Neuronal stem cell (in vitro differentiated cells): Measurements from ENCODE around the gene RARB.

ENCODE experiments used
- DNase-seq: peaks from one replicate; pipeline ENCODE4 v3.0.0-alpha.2; 2013; ENCODE audit warnings: low spot score
- H2AFZ ChIP-seq: one replicate; pipeline ENCODE4 v1.6.1; 2013; ENCODE audit warnings: mild to moderate bottlenecking, low read length, inconsistent platforms
- H2AK5ac ChIP-seq: 2 replicates; pipeline ENCODE4 v1.6.1; 2013; ENCODE audit warnings: low read depth, mild to moderate bottlenecking, inconsistent platforms, low read length, moderate library complexity, mixed read lengths
- H2BK120ac ChIP-seq: 2 replicates; pipeline ENCODE4 v1.6.1; 2013; ENCODE audit warnings: low read depth, mild to moderate bottlenecking, inconsistent platforms, low read length, moderate library complexity, mixed read lengths
- H2BK12ac ChIP-seq: one replicate; pipeline ENCODE4 v1.6.1; 2013; ENCODE audit warnings: low read length, inconsistent platforms
- H2BK15ac ChIP-seq: 2 replicates; pipeline ENCODE4 v1.6.1; 2013; ENCODE audit warnings: mild to moderate bottlenecking, low read length, inconsistent platforms, mixed read lengths
- H2BK5ac ChIP-seq: one replicate; pipeline ENCODE4 v1.6.1; 2013; ENCODE audit warnings: inconsistent platforms, mild to moderate bottlenecking, low read length, moderate library complexity
- H3K14ac ChIP-seq: one replicate; pipeline ENCODE4 v1.6.1; 2013; ENCODE audit warnings: low read length, inconsistent platforms
- H3K18ac ChIP-seq: 2 replicates; pipeline ENCODE4 v1.6.1; 2013; ENCODE audit warnings: low read length, inconsistent platforms
- H3K23ac ChIP-seq: 2 replicates; pipeline ENCODE4 v1.6.1; 2013; ENCODE audit warnings: low read depth, mild to moderate bottlenecking, mixed read lengths, low read length, inconsistent platforms; ENCODE audit not compliant: poor library complexity
- H3K27ac ChIP-seq: replicated peaks from 3 replicates; pipeline ENCODE4 v1.5.1; 2013; ENCODE audit warnings: low read length, inconsistent platforms
- H3K27me3 ChIP-seq, 3 experiments: 2 replicates each; pipeline ENCODE4 v1.6.1; 2013; ENCODE audit warnings: low read length in 3 of 3, mild to moderate bottlenecking in 2 of 3, inconsistent platforms in 1 of 3, low read depth in 1 of 3, mixed read lengths in 1 of 3, moderate library complexity in 1 of 3; ENCODE audit not compliant: control insufficient read depth in 3 of 3, insufficient read depth in 3 of 3
- H3K36me3 ChIP-seq, 2 donors: replicated peaks in 1 of 2; 2 replicates each; pipeline ENCODE4 v1.6.1; 2013; ENCODE audit warnings: low read length in 2 of 2; ENCODE audit not compliant: control insufficient read depth in 2 of 2, insufficient read depth in 2 of 2
- H3K4ac ChIP-seq: 2 replicates; pipeline ENCODE4 v1.6.1; 2013; ENCODE audit warnings: inconsistent platforms, mild to moderate bottlenecking, low read length, moderate library complexity
- H3K4me1 ChIP-seq, 2 donors: 1 replicate in 1 of 2; 2 replicates in 1 of 2; pipeline ENCODE4 v1.6.1; 2013; ENCODE audit warnings: low read length in 2 of 2, low read depth in 1 of 2; ENCODE audit not compliant: control insufficient read depth in 2 of 2, insufficient read depth in 1 of 2
- H3K4me2 ChIP-seq: one replicate; pipeline ENCODE4 v1.6.1; 2013; ENCODE audit warnings: mild to moderate bottlenecking, low read length, inconsistent platforms; ENCODE audit not compliant: insufficient read depth, poor library complexity, severe bottlenecking
- H3K4me3 ChIP-seq, 2 donors: 2 replicates each; pipeline ENCODE4 v1.5.1; 2013; ENCODE audit warnings: low read length in 2 of 2, mild to moderate bottlenecking in 2 of 2, inconsistent platforms in 1 of 2, moderate library complexity in 1 of 2
- H3K79me1 ChIP-seq: one replicate; pipeline ENCODE4 v1.6.1; 2013; ENCODE audit warnings: low read depth, mild to moderate bottlenecking, inconsistent platforms, low read length, moderate library complexity
- H3K9ac ChIP-seq: one replicate; pipeline ENCODE4 v1.6.1; 2013; ENCODE audit warnings: mild to moderate bottlenecking, low read depth, low read length, inconsistent platforms; ENCODE audit not compliant: poor library complexity
- H3K9me3 ChIP-seq, 2 donors: replicated peaks in 1 of 2; 2 replicates each; pipeline versions ENCODE3 to v1.6.1; 2013; ENCODE audit warnings: low read length in 2 of 2, mild to moderate bottlenecking in 2 of 2, inconsistent platforms in 1 of 2, low read depth in 1 of 2, mixed read lengths in 1 of 2, moderate library complexity in 1 of 2; ENCODE audit not compliant: control insufficient read depth in 2 of 2, insufficient read depth in 1 of 2
- H4K8ac ChIP-seq: one replicate; pipeline ENCODE4 v1.6.1; 2013; ENCODE audit warnings: low read depth, mild to moderate bottlenecking, inconsistent platforms, low read length, moderate library complexity
- H4K91ac ChIP-seq: one replicate; pipeline ENCODE4 v1.6.1; 2013; ENCODE audit warnings: low read length, low read depth, mild to moderate bottlenecking, inconsistent platforms; ENCODE audit not compliant: poor library complexity
- WGBS, 2 donors: extraction: QIAGEN DNeasy Blood & Tissue Kit; methylation state at CpG; one replicate each; pipeline ENCODE4 v1.1.7; 2013; ENCODE audit warnings: missing lambda C conversion rate in 2 of 2, mixed read lengths in 1 of 2; ENCODE audit not compliant: insufficient read length in 2 of 2, insufficient replicate concordance in 1 of 2; ENCODE audit errors: extremely low coverage in 2 of 2; 5-methylcytosine and 5-hydroxymethylcytosine counted together

RARB gene

GRCh38 chr3:25403968-25404367 is 24.1 kb upstream of the RARB start:
- Histone ChIP-seq H3K36me3 (no peaks in the 10 kb centered on the region), H2AK5ac (no peak overlapping the region), H2AFZ (peak overlapping the region; percentile 56), H3K27ac (no peak overlapping the region), H4K8ac (no peak overlapping the region), H2BK120ac (no peak overlapping the region), H2BK15ac (no peak overlapping the region), H3K4me2 (no peak overlapping the region), H3K27me3 (no peaks in the 10 kb centered on the region), H3K9ac (no peak overlapping the region), H3K79me1 (no peaks in the 10 kb centered on the region), H3K4me1 (no peaks in the 10 kb centered on the region), H3K4me3 (no peak overlapping the region), H2BK5ac (no peak overlapping the region), H3K18ac (no peak overlapping the region), H3K14ac (no peak overlapping the region), H3K9me3 (no peaks in the 10 kb centered on the region), H4K91ac (no peak overlapping the region), H3K4ac (no peak overlapping the region), H3K23ac (no peak overlapping the region), H2BK12ac (no peak overlapping the region)
- no peak for DNase-seq
- WGBS, 2 donors, result no CpG with 5 or more reads among the region's 4 CpGs

DNA sequence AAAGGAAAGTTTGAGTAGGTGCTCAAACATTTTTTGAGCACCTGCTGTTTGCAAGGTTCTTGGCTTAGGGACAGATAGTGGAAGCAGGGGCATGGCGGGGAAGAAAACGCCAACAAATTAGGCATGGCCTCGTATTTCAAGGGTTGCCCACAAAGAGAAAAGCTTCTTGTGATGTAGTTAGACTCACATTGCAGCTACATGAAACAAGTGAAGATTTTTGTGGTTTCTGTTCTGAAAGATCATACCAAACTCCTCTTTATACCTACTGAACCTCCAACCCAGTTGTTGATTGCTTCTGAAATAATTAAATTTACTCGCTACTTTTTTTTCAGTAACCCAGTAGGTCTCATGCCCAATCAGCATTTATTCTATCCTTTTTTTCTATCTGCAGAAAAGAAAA is 23.5 kb upstream of the RARB start:
- H2BK15ac ChIP-seq, result no peak overlapping the region
- no peak overlapping the region for H4K91ac ChIP-seq
- H2AK5ac ChIP-seq, result no peak overlapping the region
- DNase-seq, result no peak
- H3K27me3 ChIP-seq, result no peaks in the 10 kb centered on the region
- H3K18ac ChIP-seq, result no peak overlapping the region
- H3K14ac ChIP-seq, result no peak overlapping the region
- H4K8ac ChIP-seq, result no peak overlapping the region
- no peak overlapping the region for H2BK5ac ChIP-seq
- no peak overlapping the region for H3K4me3 ChIP-seq
- H3K4me2 ChIP-seq, result no peak overlapping the region
- no CpG with 5 or more reads among the region's 4 CpGs for WGBS, 2 donors
- no peak overlapping the region for H2BK12ac ChIP-seq
- H3K9ac ChIP-seq, result no peak overlapping the region
- H2AFZ ChIP-seq, result no peak overlapping the region
- no peaks in the 10 kb centered on the region for H3K79me1 ChIP-seq
- no peaks in the 10 kb centered on the region for H3K36me3 ChIP-seq
- no peak overlapping the region for H3K23ac ChIP-seq
- no peak overlapping the region for H3K27ac ChIP-seq
- H3K4me1 ChIP-seq, result no peaks in the 10 kb centered on the region
- no peak overlapping the region for H3K4ac ChIP-seq
- H3K9me3 ChIP-seq, result no peaks in the 10 kb centered on the region
- H2BK120ac ChIP-seq, result no peak overlapping the region

GRCh38 chr3:25405335-25405734 is 22.7 kb upstream of the RARB start:
- Histone ChIP-seq H3K4me1 (no peaks in the 10 kb centered on the region), H3K36me3 (no peaks in the 10 kb centered on the region), H3K27me3 (no peaks in the 10 kb centered on the region), H2BK120ac (no peak overlapping the region), H3K4me3 (no peak overlapping the region), H2AFZ (no peak overlapping the region), H2BK15ac (no peak overlapping the region), H3K9me3 (no peaks in the 10 kb centered on the region), H3K18ac (no peak overlapping the region), H3K4ac (no peak overlapping the region), H4K8ac (no peak overlapping the region), H3K79me1 (no peaks in the 10 kb centered on the region), H2AK5ac (no peak overlapping the region), H2BK5ac (no peak overlapping the region), H3K4me2 (no peak overlapping the region), H2BK12ac (no peak overlapping the region), H3K23ac (no peak overlapping the region), H3K9ac (no peak overlapping the region), H3K14ac (no peak overlapping the region), H3K27ac (no peak overlapping the region), H4K91ac (no peak overlapping the region)
- no peak for DNase-seq
- WGBS, 2 donors, result no CpG with 5 or more reads among the region's 1 CpG

DNA sequence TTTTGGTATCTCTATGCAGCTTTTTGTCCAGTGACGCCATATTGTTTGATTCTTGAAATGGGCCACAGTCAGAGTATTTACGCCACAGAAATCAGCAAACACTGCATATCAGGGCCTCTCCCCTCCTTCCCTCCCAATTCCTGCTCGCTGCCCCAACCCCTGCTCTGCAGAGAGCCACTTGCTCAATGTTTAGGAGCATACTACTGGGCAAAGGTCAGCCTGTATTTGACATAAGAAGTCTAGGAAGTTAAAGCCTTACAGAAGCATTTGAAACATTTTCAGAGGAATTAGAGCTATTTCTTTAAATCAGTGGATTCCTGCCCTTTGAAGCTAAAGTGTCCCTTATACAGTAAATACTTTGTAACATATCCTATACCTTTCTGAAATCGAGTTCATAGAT is 17.4 kb upstream of the RARB start:
- Histone ChIP-seq H3K27me3 (no peaks in the 10 kb centered on the region), H2BK5ac (no peak overlapping the region), H3K4me3 (no peak overlapping the region), H4K91ac (no peak overlapping the region), H3K4me1 (no peaks in the 10 kb centered on the region), H2AK5ac (no peak overlapping the region), H3K14ac (no peak overlapping the region), H2BK15ac (no peak overlapping the region), H4K8ac (no peak overlapping the region), H2AFZ (peak overlapping the region; percentile 24), H3K79me1 (no peaks in the 10 kb centered on the region), H2BK12ac (no peak overlapping the region), H3K36me3 (no peaks in the 10 kb centered on the region), H2BK120ac (no peak overlapping the region), H3K23ac (no peak overlapping the region), H3K27ac (no peak overlapping the region), H3K9ac (no peak overlapping the region), H3K4me2 (no peak overlapping the region), H3K9me3 (peaks cover 0 to 7% of the 10 kb centered on the region in 2 donors), H3K18ac (no peak overlapping the region), H3K4ac (no peak overlapping the region)
- no peak for DNase-seq
- WGBS, 2 donors, result no CpG with 5 or more reads among the region's 4 CpGs
